GM12864 (cell line): Measurements from ENCODE around the gene MTREX.

Experiments
- DNase-seq: peaks from one replicate; pipeline ENCODE4 v3.0.0-alpha.2; 2011; ENCODE audit warnings: low read depth
- H3K4me3 ChIP-seq: 2 replicates; pipeline ENCODE4 v1.5.1; 2011; ENCODE audit warnings: mild to moderate bottlenecking, low read depth, low read length, control low read depth
- TF ChIP-seq, protein P1 (sequence below): IDR thresholded peaks from 2 replicates; pipeline ENCODE4 v1.5.1; 2011; ENCODE audit warnings: low read depth, mild to moderate bottlenecking, moderate library complexity, low read length, control low read depth, inconsistent platforms; ENCODE audit errors: missing control alignments

The MTREX gene

GRCh38 chr5:55445791-55446190 is 138.0 kb downstream of the MTREX start:
- DNase-seq: no peak
- TF ChIP-seq, protein P1, sequence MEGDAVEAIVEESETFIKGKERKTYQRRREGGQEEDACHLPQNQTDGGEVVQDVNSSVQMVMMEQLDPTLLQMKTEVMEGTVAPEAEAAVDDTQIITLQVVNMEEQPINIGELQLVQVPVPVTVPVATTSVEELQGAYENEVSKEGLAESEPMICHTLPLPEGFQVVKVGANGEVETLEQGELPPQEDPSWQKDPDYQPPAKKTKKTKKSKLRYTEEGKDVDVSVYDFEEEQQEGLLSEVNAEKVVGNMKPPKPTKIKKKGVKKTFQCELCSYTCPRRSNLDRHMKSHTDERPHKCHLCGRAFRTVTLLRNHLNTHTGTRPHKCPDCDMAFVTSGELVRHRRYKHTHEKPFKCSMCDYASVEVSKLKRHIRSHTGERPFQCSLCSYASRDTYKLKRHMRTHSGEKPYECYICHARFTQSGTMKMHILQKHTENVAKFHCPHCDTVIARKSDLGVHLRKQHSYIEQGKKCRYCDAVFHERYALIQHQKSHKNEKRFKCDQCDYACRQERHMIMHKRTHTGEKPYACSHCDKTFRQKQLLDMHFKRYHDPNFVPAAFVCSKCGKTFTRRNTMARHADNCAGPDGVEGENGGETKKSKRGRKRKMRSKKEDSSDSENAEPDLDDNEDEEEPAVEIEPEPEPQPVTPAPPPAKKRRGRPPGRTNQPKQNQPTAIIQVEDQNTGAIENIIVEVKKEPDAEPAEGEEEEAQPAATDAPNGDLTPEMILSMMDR: no peak
- H3K4me3 ChIP-seq: no peak overlapping the region

- DNase-seq: no peak
- TF ChIP-seq, protein P1: no peak
- H3K4me3 ChIP-seq: no peak overlapping the region
Observed at GRCh38 chr5:55446640-55447351, 139.0 kb downstream of the MTREX start.

DNA sequence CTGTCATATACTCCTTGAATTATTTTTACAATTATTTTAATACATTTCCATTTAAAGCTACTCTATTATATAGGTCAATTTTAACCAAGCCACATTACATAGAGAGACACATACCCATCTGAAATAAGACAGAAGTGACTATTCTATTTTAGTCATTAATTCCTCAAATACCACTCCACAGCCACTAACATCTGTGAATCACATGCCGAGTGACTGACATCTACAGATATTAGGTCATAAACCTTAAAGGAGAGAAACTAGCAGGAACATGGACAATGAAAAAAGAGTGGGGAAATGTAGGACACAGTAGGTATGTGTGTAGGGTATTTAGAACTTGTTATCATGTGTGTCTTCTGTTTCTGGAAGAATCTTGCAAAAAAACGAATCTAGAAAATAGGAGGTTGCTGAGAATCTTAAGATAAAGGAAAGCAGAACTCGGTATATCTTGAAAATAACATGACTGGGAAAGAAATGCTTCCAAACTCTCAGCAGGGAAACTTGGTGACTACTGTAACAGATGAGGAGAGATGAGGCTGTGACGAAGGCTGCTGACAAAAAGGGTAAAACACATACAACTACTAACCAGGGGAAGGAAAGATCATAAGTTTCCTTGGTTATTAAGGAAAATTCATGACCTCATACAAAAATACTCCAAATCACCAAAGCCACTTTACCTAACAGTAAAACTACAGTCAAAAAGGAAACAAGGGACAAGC is 142.4 kb downstream of the MTREX start:
- TF ChIP-seq, protein P1: no peak
- no peak for DNase-seq
- no peak overlapping the region for H3K4me3 ChIP-seq

DNA sequence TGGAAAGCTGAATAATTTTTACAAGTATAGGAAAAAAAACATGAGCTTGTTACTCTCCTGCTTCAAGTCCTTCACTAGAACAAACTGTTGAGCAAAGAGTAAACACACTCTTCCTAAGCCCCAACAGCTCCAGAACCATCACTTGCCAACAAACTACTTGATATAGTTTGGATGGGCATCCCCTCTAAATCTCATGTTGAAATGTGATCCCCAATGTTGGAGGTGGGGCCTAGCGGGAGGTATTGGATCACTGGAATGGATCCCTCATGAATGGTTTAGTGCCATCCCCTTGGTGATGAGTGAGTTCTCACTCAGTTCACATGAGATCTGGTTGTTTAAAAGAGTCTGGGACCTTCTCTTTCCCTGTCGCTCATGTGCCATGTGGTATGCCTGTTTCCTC is 144.2 kb downstream of the MTREX start:
- no peak for DNase-seq
- H3K4me3 ChIP-seq: no peak overlapping the region
- TF ChIP-seq, protein P1: no peak

- H3K4me3 ChIP-seq: no peak overlapping the region
- DNase-seq: no peak
- TF ChIP-seq, protein P1: no peak
Observed at GRCh38 chr5:55453211-55453610, 145.4 kb downstream of the MTREX start.

DNA sequence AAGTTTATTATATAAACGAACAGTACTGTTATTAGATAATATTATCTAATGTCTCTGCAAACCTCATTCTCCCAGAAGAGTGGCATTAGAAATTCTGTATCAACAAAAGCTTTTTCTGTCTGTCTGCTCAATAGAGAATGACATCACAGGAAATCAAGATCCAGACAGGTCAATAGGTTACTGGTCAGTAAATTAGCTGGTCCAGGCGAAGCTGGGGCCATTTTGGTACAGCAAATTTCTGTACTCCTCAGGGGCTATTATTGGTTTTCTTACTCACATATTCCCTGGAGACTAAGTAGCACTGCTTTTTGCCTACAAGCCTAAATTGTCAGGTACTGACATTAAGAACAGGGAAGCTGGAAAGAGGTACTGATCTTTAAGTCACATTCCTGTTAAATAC is 146.5 kb downstream of the MTREX start:
- TF ChIP-seq, protein P1: no peak
- no peak overlapping the region for H3K4me3 ChIP-seq
- DNase-seq: no peak
